Fibroblast of skin of left biceps (primary cell): Measurements from ENCODE around the gene SEZ6.

ENCODE experiments used
- DNase-seq, 2 experiments: peaks; one replicate each; pipeline ENCODE4 v3.0.0-alpha.2; 2013; ENCODE audit warnings: low read depth in 2 of 2

SEZ6 gene

GRCh38 chr17:28974451-28974850, 31.4 kb downstream of the SEZ6 start:
- no peak for DNase-seq

GRCh38 chr17:28973425-28973824, 32.4 kb downstream of the SEZ6 start:
- DNase-seq = no peak

- no peak for DNase-seq
Measured at GRCh38 chr17:28972437-28972836, 33.4 kb downstream of the SEZ6 start.

DNA sequence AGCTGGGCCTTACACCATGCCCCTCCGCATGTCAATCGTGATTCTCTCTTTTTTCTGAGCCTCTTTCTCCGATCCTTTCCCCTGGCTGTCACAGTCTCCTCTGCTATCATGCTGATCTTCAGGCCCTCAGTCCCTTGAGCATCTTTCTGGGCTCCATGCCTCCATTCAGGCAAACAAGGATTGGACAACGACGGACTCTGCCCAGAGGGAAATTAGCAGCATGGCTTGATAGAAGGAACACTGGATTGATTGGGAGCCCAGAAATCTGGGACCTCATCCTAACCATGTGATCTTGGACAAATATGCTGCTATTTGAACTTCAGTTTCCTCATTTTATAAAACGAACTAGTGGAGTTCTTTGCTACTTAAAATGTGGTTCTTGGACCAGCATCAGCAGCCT, 35.0 kb downstream of the SEZ6 start:
- no peak for DNase-seq

DNA sequence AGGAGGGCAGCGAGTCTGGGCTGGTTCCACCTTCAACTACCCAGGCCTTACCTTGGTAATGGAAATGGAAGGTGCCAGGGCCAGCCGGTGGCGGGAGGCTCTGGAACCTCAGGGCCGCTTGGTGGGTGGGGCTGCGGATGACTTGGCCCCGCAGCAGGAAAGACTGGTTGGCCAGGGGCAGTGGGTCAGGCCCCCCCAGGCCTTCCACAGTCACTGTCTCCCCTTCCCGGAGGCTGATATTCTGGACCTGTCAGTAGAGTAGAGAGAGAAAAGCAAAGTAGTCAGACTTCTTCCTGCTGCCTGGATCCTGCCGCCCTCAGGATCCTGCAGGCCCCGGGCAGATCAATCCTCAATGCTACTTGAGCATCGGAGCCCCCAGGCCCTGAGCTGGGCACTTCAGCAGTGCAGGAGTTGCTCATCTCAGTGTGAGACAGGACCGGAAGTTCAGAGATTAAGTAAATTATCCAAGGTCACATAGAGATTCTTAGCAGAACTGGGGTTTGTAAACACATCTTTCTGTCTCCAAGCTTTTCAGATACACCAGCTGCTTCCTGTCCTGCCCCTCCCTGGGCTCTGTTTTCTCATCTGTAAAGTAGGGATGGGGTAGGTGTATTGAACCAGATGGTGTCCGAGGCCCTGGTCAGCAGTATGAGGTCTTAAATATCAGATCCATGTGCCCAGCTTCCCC, 36.0 kb downstream of the SEZ6 start:
- no peak for DNase-seq

DNA sequence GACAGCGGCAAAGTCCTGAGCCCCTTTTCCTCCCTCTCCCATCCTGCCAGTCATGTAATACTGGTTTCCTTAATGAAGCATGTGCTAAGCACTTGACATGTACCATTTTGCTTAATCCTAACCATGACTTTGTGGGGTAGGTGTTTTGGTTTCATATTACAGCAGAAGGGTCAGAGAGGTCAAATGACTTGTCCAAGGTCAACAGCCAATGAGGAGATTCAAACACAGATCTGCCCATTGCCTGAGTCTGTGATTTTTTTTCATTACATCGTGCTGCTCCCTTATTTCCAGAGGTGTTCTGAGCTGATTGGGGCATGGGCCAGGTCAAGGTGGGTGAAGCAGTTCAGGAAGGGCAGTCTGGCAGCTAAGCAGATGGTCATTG, 36.9 kb downstream of the SEZ6 start:
- DNase-seq = no peak

- DNase-seq = no peak
Measured at GRCh38 chr17:28968231-28968913, 37.5 kb downstream of the SEZ6 start.

GRCh38 chr17:28967221-28968135, 38.4 kb downstream of the SEZ6 start:
- DNase-seq = no peak

DNA sequence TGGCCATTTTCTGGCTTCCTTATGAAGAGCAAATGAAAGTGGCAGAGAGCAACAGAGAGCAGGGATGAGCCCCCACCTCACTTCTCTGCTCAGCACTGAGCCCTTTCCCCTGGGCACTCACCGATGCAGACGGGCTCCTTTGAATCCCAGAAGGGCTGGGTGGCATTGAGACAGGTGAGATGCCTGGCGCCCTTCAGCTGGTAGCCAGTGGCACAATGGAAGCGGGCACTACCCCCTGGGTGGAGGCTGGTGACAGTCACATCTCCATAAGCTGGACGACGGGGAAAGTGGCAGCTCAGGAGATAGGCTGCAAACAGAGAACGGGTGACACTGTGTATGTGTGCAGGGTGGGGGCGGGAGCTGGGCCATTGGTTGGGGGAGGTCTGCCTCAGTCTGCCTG, 42.0 kb downstream of the SEZ6 start:
- no peak for DNase-seq

- no peak for DNase-seq
Measured at GRCh38 chr17:28963055-28963611, 42.7 kb downstream of the SEZ6 start.

- no peak for DNase-seq
Measured at GRCh38 chr17:28961391-28961790, 44.4 kb downstream of the SEZ6 start.

GRCh38 chr17:28960256-28961061, 45.4 kb downstream of the SEZ6 start:
- DNase-seq = no peak

GRCh38 chr17:28959471-28959871, 46.4 kb downstream of the SEZ6 start:
- no peak for DNase-seq

GRCh38 chr17:28958820-28959455, 46.9 kb downstream of the SEZ6 start:
- DNase-seq = no peak

DNA sequence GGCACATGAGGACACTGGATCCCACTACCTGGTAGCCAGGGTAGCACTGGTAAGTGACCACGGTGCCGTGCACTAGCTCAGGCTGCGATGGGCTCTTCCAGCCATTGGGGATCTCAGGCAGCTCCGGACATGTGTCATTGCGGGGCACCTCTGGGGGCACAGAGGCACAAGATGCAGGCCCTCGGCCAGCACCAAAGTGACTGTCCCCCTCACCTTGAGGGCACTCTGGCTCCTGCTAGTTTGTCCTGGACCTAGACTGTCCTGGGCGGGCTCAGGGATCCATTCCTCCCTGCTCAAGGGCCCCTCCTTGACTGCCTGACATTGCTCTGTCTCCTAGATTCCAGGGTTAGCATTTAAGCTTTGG, 47.9 kb downstream of the SEZ6 start:
- no peak for DNase-seq

DNA sequence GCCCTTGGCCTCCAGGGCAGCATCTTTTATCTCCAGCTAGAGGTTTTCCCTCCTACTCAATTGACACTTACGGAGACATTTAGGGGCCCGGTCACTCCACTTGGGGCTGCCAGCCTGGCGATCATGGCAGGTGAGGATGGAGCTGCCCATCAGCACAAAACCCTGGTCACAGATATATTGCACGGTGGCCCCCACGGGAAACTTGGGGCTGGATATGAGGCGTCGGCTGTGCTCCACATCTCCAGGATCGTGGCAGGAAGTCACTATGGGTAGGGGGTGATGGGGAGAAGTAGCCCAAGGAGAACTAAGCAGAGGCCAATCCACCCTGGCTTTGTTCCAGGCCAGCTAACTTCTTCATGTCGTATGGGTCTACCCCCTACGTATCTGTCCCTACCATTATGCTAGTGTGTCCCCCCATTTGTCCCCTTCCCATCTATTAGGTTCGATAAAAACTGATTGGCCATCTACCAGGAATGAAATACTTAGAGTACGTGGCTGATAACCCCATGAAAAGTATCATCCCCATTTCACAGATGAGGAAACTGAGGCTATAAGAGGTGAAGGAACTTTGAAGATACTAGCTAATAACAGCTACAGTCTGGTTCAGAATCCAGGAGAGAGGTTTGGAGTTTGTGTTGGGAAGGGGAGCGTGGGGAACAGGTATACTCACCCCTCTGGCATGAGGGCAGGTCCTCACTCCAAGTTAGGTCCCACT, 48.4 kb downstream of the SEZ6 start:
- no peak for DNase-seq

DNA sequence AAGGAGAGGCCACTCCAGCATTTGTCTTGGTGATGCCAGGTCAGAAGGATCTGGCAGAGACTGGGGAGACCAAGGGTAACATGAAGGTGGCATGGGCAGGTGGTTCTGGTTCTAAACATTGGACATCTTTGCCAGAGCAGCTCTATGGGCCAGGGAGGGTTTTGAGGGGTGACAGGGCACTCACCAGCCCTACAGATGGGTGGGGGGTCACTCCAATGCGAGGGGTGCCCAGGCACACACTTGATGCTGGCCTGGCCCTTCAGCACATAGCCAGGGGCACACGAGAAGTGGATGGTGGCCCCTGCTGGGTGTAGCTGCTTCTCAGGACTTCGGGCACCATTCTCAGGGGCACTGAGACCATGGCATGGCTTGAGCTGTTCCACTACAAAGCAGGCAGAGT, 49.0 kb downstream of the SEZ6 start:
- DNase-seq = no peak

DNA sequence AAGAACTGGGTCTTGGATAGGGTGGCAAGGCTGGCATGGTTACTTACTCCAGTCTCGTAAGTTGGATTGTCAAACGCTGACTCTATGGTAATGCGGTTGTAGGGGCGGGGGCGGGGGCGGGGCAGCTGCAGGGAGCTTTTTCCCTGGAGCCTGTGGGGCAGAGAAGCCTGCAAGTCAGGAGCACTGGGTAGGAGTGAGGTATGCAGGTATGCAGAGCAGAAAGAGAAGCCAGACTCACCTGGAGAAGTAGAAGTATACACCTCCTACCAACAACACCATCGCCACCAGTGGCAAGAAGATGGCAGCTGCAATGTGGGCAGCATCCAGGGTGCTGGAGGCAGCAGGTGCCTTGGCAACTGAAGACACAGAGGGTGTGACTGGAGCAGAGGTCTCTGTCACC, 49.7 kb downstream of the SEZ6 start:
- no peak for DNase-seq

DNA sequence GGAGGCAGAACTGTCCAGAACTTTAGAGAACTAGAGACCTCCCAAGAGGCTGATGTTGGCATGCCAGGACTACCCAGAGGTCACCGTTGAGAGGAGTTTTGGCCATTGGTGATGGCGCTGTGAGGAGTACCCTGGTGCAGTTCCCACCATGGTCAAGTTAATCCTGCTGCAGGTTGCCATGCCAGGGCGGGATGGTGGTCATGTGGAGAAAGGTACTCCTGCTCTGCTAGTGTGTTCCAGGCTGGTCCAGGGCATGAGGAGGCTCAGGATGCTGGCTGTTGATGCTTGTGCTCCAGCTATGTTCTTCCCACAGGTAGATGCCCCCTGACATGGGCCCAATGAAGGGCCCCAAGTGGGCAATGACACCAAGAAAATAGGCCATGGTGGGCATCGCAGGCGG, 50.4 kb downstream of the SEZ6 start:
- no peak for DNase-seq

- no peak for DNase-seq
Measured at GRCh38 chr17:28954886-28955285, 50.9 kb downstream of the SEZ6 start.
